Body of pancreas (tissue), 4 donors: ENCODE results near the gene APCS. TPM values are rescaled to one million over a fixed set of nuclear protein-coding genes. Genes with fewer than 3 reads are reported as not detected.

ENCODE experiments used
- ATAC-seq: fragments of 150-250 bp; one replicate; pipeline ENCODE4 v1.9.1; 2016
- DNase-seq, 4 donors: peaks; one replicate each; pipeline ENCODE4 v3.0.0-alpha.2; 2019
- H3K27ac ChIP-seq, 4 donors: fragments of 200-600 bp; sonication (generic); 1 replicate in 3 of 4; 2 replicates in 1 of 4; pipeline versions ENCODE4 v1.5.1 to v1.6.1; 2016 to 2019; ENCODE audit warnings: mild to moderate bottlenecking in 1 of 4, mixed read lengths in 1 of 4, moderate library complexity in 1 of 4
- H3K27me3 ChIP-seq, 2 donors: fragments of 200-600 bp; sonication (generic); one replicate each; pipeline ENCODE4 v1.6.0; 2016; ENCODE audit warnings: mild to moderate bottlenecking in 1 of 2
- H3K36me3 ChIP-seq, 2 donors: fragments of 200-600 bp; sonication (generic); replicated peaks in 1 of 2; 2 replicates each; pipeline ENCODE4 v1.5.1; 2016; ENCODE audit warnings: low read depth in 2 of 2; ENCODE audit not compliant: insufficient read depth in 1 of 2
- H3K4me1 ChIP-seq: fragments of 200-600 bp; sonication (generic); one replicate; pipeline ENCODE4 v1.6.0; 2016
- H3K4me3 ChIP-seq, 2 donors: fragments of 200-600 bp; sonication (generic); 1 replicate in 1 of 2; 2 replicates in 1 of 2; pipeline ENCODE4 v1.5.1; 2016 to 2019
- H3K9me3 ChIP-seq, 3 donors: fragments of 200-600 bp; sonication (generic); 1 replicate in 2 of 3; 2 replicates in 1 of 3; pipeline ENCODE4 v1.5.1; 2016
- CTCF ChIP-seq, 7 experiments: fragments of 450-650 bp in 4 of 7; fragments of 200-600 bp in 3 of 7; sonication (generic) in 3 of 7; IDR thresholded peaks; one replicate each; pipeline ENCODE4 v1.5.1; 2016 to 2019; ENCODE audit warnings: antibody characterized with exemption in 7 of 7
- POLR2A ChIP-seq, 3 donors: fragments of 450-650 bp; IDR thresholded peaks; one replicate each; pipeline ENCODE4 v1.6.1; 2016; ENCODE audit warnings: antibody characterized with exemption in 3 of 3, mild to moderate bottlenecking in 2 of 3
- WGBS, 2 donors: methylation state at CpG; one replicate each; pipeline ENCODE4 v1.1.5; 2017; 5-methylcytosine and 5-hydroxymethylcytosine counted together
- intact Hi-C: fragments of 100-400 bp; cut with DNase I; formaldehyde crosslinking; loops from one replicate; pipeline ENCODE4 v1.15.1; 2023
- total RNA-seq, 2 donors: library from RNA; depleted of rRNA; stranded (reverse); fragments of >200 nt; gene quantifications; one replicate each; pipeline ENCODE4 v1.1.0, GENCODE V29; 2016

The APCS gene
- total RNA-seq, 2 donors from 2014 or later: 0.99 to 4.2 TPM

DNA sequence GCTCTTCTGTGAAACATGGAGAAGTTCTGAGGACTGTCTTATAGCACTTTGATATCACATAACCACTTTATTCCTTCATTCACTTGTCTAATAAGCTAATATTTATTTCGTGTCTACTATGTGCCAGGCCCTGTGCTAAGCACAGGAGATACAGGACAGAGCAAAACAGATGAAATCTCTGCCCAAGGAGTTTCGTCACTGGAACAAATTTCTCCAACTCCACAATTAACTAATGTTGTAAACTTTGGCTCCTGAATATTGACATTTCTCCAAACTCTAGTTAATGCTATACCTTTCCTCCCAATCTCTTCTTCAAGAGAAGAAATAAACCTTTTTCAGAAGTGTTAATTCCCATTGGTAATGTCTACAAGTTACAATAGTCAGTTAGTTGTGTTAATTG lies 27.0 kb upstream of the APCS start:
- no peaks in the 10 kb centered on the region for H3K27me3 ChIP-seq
- no peak for DNase-seq
- no peaks in the 10 kb centered on the region for H3K36me3 ChIP-seq
- no peaks in the 10 kb centered on the region for H3K4me1 ChIP-seq
- TF ChIP-seq POLR2A (IDR thresholded peaks at IDR 0.05): no peak
- no peak for TF ChIP-seq CTCF (IDR thresholded peaks at IDR 0.05)
- H3K4me3 ChIP-seq: no peak overlapping the region
- intact Hi-C loops: no loop called here
- no peak for ATAC-seq
- no peak overlapping the region for H3K27ac ChIP-seq
- 37 to 41% methylated on average over 2 of the region's 2 CpGs for WGBS, 2 donors
- no peaks in the 10 kb centered on the region for H3K9me3 ChIP-seq

GRCh38 chr1:159561497-159561896 lies 26.1 kb upstream of the APCS start:
- H3K27ac ChIP-seq: no peak overlapping the region
- intact Hi-C loops: no loop called here
- ATAC-seq (no peak), DNase-seq (no peak)
- TF ChIP-seq POLR2A (IDR thresholded peaks at IDR 0.05): no peak
- no peak for TF ChIP-seq CTCF (IDR thresholded peaks at IDR 0.05)
- H3K4me3 ChIP-seq: no peak overlapping the region
- no peaks in the 10 kb centered on the region for H3K4me1 ChIP-seq
- H3K9me3 ChIP-seq: no peaks in the 10 kb centered on the region
- no peaks in the 10 kb centered on the region for H3K36me3 ChIP-seq
- H3K27me3 ChIP-seq: no peaks in the 10 kb centered on the region

DNA sequence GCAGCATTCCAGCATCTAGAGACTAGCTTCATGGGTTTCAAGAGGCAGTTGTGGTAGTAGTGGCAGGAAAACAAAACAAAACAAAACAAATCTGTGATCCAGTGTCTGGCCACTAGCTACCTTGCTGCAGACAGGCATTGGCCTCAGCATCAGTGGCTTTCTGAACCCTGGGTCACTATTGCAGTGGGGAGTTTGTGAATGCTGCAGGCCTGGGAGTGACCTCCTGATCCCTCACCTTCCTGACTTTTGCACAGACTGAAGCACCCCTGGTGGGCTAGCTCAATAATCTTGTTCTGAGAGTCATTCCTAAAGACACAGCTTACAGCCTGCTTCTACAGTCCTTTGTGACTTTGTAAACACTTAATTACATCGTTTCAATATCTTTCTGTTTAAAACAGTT lies 24.9 kb upstream of the APCS start:
- no peaks in the 10 kb centered on the region for H3K27me3 ChIP-seq
- DNase-seq: no peak
- H3K36me3 ChIP-seq: no peaks in the 10 kb centered on the region
- H3K27ac ChIP-seq: no peak overlapping the region
- no peaks in the 10 kb centered on the region for H3K9me3 ChIP-seq
- 28 to 44% methylated on average over 1 of the region's 1 CpG for WGBS, 2 donors
- intact Hi-C loops: no loop called here
- ATAC-seq: no peak
- TF ChIP-seq CTCF (IDR thresholded peaks at IDR 0.05) (no peak), POLR2A (IDR thresholded peaks at IDR 0.05) (no peak)
- H3K4me3 ChIP-seq: no peak overlapping the region
- no peaks in the 10 kb centered on the region for H3K4me1 ChIP-seq

DNA sequence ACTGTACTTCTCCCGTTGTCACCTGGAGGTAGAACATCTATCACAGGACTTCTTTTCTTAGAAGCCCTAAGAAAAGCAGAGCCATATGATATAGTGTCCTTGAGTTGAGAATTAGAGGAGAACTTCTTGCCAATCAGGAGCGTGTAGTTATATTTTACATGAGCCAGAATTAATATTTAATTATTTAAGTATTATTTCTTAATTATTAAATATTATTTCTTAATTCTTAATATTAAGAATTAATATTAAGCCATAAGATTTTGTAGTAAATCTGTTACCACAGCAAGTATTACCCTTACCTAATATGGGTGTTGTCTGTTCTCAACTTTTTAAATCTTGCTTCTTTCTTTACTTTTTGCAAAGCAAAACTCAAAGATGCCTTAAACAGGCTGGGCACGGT lies 10.2 kb upstream of the APCS start:
- intact Hi-C loops: no loop called here
- no peak for ATAC-seq

More for the DNA sequence above, 10.2 kb upstream of the APCS start:
- H3K4me1 ChIP-seq: no peaks in the 10 kb centered on the region
- H3K4me3 ChIP-seq: no peak overlapping the region
- TF ChIP-seq CTCF (IDR thresholded peaks at IDR 0.05) (no peak), POLR2A (IDR thresholded peaks at IDR 0.05) (no peak)
- DNase-seq: no peak
- H3K9me3 ChIP-seq: no peaks in the 10 kb centered on the region
- H3K27ac ChIP-seq: no peak overlapping the region
- 74 to 84% methylated on average over 3 of the region's 3 CpGs for WGBS, 2 donors
- H3K36me3 ChIP-seq: no peaks in the 10 kb centered on the region
- no peaks in the 10 kb centered on the region for H3K27me3 ChIP-seq
